NCI-H460 (cell line): ENCODE results near the gene WFDC8. TPM values are rescaled to one million over a fixed set of nuclear protein-coding genes. Genes with fewer than 3 reads are reported as not detected.

Experiments used
- small RNA-seq, 2 experiments: library from RNA; depleted of rRNA; stranded (forward); fragments of <200 nt; gene quantifications; one replicate each; pipeline ENCODE3, GENCODE V24; 2014
- total RNA-seq: library from RNA; depleted of rRNA; stranded (reverse); fragments of >200 nt; shearing (Covaris generic); gene quantifications from 2 replicates; pipeline ENCODE4 v1.2.3, GENCODE V29; 2014; rRNA removed

The WFDC8 gene
- total RNA-seq, 1 experiment from 2014 or later, result not detected

Small RNAs within 50 kb of the gene (small RNA-seq; reads per million reads assigned to genes)
- gene AL031663.1, result 0 reads per million in 2 experiments
- gene HSPD1P21, result 0 reads per million in 2 experiments
- gene RNA5SP485, result 0 reads per million in 2 experiments

Other genes with a start within 250 kb of the WFDC8 start
- gene SDC4, start 230.9 kb downstream of the WFDC8 start, total RNA-seq, result 12.7 and 14.7 TPM in 2 replicates
- 36.4 and 38.0 TPM in 2 replicates for gene SYS1, start 216.1 kb downstream of the WFDC8 start, total RNA-seq
- not detected in 2 replicates for gene TP53TG5, start 201.0 kb downstream of the WFDC8 start, total RNA-seq
- gene DBNDD2, start 171.0 kb downstream of the WFDC8 start, total RNA-seq, result 16.6 and 17.4 TPM in 2 replicates
- gene PIGT, start 163.1 kb downstream of the WFDC8 start, total RNA-seq, result 145 and 150 TPM in 2 replicates
- not detected in 2 replicates for gene WFDC2, start 109.5 kb downstream of the WFDC8 start, total RNA-seq
- gene SPINT3, start 63.7 kb downstream of the WFDC8 start, total RNA-seq, result not detected in 2 replicates
- 0.22 TPM in 1 of 2 replicates, not detected in the other for gene WFDC6, start 39.8 kb downstream of the WFDC8 start, total RNA-seq
- not detected in 2 replicates for gene EPPIN, start 31.9 kb downstream of the WFDC8 start, total RNA-seq
- not detected in 2 replicates for gene WFDC10A, start 50.5 kb upstream of the WFDC8 start, total RNA-seq
- gene WFDC9, start 52.0 kb upstream of the WFDC8 start, total RNA-seq, result not detected in 2 replicates
- not detected in 2 replicates for gene WFDC11, start 91.0 kb upstream of the WFDC8 start, total RNA-seq
- not detected in 2 replicates for gene WFDC13, start 122.8 kb upstream of the WFDC8 start, total RNA-seq
- gene WFDC10B, start 125.7 kb upstream of the WFDC8 start, total RNA-seq, result not detected in 2 replicates
- gene SPINT4, start 143.1 kb upstream of the WFDC8 start, total RNA-seq, result not detected in 2 replicates
- gene WFDC3, start 212.6 kb upstream of the WFDC8 start, total RNA-seq, result 0.40 and 0.58 TPM in 2 replicates
- 29.3 and 35.0 TPM in 2 replicates for gene DNTTIP1, start 212.7 kb upstream of the WFDC8 start, total RNA-seq
- 179 and 182 TPM in 2 replicates for gene UBE2C, start 233.4 kb upstream of the WFDC8 start, total RNA-seq
- 0.15 TPM in 1 of 2 replicates, not detected in the other for gene TNNC2, start 248.0 kb upstream of the WFDC8 start, total RNA-seq